Liver (tissue), 9 donors: ENCODE data around the gene THY1. TPM values are rescaled to one million over a fixed set of nuclear protein-coding genes. Genes with fewer than 3 reads are reported as not detected.

Experiments
- DNase-seq: peaks from one replicate; pipeline ENCODE4 v3.0.0-alpha.2; 2017; ENCODE audit warnings: low spot score
- H3K27ac ChIP-seq, 2 donors: one replicate each; pipeline ENCODE4 v1.7.0; 2013; ENCODE audit warnings: inconsistent platforms in 2 of 2, low read length in 2 of 2, control low read depth in 1 of 2, low read depth in 1 of 2, mild to moderate bottlenecking in 1 of 2
- H3K27me3 ChIP-seq, 4 donors: one replicate each; pipeline versions ENCODE4 v1.6.1 to v1.7.0; 2013; ENCODE audit warnings: low read length in 3 of 4, inconsistent platforms in 1 of 4, mild to moderate bottlenecking in 1 of 4, moderate library complexity in 1 of 4; ENCODE audit not compliant: control insufficient read depth in 4 of 4, insufficient read depth in 4 of 4
- H3K36me3 ChIP-seq, 4 donors: one replicate each; pipeline versions ENCODE4 v1.6.1 to v1.7.0; 2013; ENCODE audit warnings: low read length in 3 of 4, mild to moderate bottlenecking in 3 of 4, low read depth in 1 of 4, moderate library complexity in 1 of 4; ENCODE audit not compliant: control insufficient read depth in 4 of 4, insufficient read depth in 3 of 4
- H3K4me1 ChIP-seq, 4 donors: one replicate each; pipeline versions ENCODE4 v1.6.1 to v1.7.0; 2013; ENCODE audit warnings: low read length in 3 of 4, mild to moderate bottlenecking in 3 of 4, moderate library complexity in 1 of 4; ENCODE audit not compliant: control insufficient read depth in 4 of 4, insufficient read depth in 4 of 4
- H3K4me3 ChIP-seq, 3 donors: one replicate each; pipeline versions ENCODE4 v1.6.1 to v1.7.0; 2013; ENCODE audit warnings: low read length in 3 of 3, control low read depth in 1 of 3, low read depth in 1 of 3, mild to moderate bottlenecking in 1 of 3
- H3K9ac ChIP-seq, 2 donors: one replicate each; pipeline ENCODE4 v1.7.0; 2013; ENCODE audit warnings: low read length in 2 of 2, mild to moderate bottlenecking in 2 of 2, moderate library complexity in 2 of 2, control low read depth in 1 of 2, low read depth in 1 of 2
- H3K9me3 ChIP-seq, 4 donors: one replicate each; pipeline versions ENCODE4 v1.6.1 to v1.7.0; 2013; ENCODE audit warnings: low read length in 3 of 4; ENCODE audit not compliant: control insufficient read depth in 4 of 4
- EGR1 ChIP-seq, 2 donors: IDR thresholded peaks; 2 replicates each; pipeline ENCODE4 v1.6.1; 2016 to 2018; ENCODE audit warnings: antibody characterized with exemption in 2 of 2, low read depth in 2 of 2
- FOXA1 ChIP-seq: IDR thresholded peaks from 2 replicates; pipeline ENCODE4 v1.6.1; 2016; ENCODE audit warnings: antibody characterized with exemption
- FOXA2 ChIP-seq: IDR thresholded peaks from 2 replicates; pipeline ENCODE4 v1.6.1; 2016; ENCODE audit warnings: antibody characterized with exemption
- GABPA ChIP-seq, 2 donors: IDR thresholded peaks in 1 of 2; conservative IDR thresholded peaks in 1 of 2; 2 replicates each; pipeline ENCODE4 v1.6.1; 2016; ENCODE audit warnings: antibody characterized with exemption in 2 of 2, mild to moderate bottlenecking in 1 of 2, moderate library complexity in 1 of 2
- HNF4G ChIP-seq: IDR thresholded peaks from 2 replicates; pipeline ENCODE4 v1.6.1; 2016; ENCODE audit warnings: antibody characterized with exemption
- JUND ChIP-seq, 2 donors: IDR thresholded peaks; 2 replicates each; pipeline ENCODE4 v1.6.1; 2016; ENCODE audit warnings: antibody characterized with exemption in 2 of 2
- NR2F2 ChIP-seq: IDR thresholded peaks from 2 replicates; pipeline ENCODE4 v1.6.1; 2016; ENCODE audit warnings: antibody characterized with exemption
- RAD21 ChIP-seq, 2 donors: IDR thresholded peaks; 2 replicates each; pipeline ENCODE4 v1.6.1; 2016; ENCODE audit warnings: antibody characterized with exemption in 2 of 2, mild to moderate bottlenecking in 2 of 2
- RXRA ChIP-seq, 2 donors: IDR thresholded peaks; 2 replicates each; pipeline ENCODE4 v1.6.1; 2017 to 2018; ENCODE audit warnings: antibody characterized with exemption in 2 of 2, mild to moderate bottlenecking in 1 of 2
- SP1 ChIP-seq: IDR thresholded peaks from 2 replicates; pipeline ENCODE4 v1.6.1; 2018; ENCODE audit warnings: antibody characterized with exemption, mild to moderate bottlenecking
- TAF1 ChIP-seq: conservative IDR thresholded peaks from 2 replicates; pipeline ENCODE4 v1.6.1; 2016; ENCODE audit warnings: antibody characterized with exemption, mild to moderate bottlenecking
- YY1 ChIP-seq: IDR thresholded peaks from 2 replicates; pipeline ENCODE4 v1.6.1; 2016; ENCODE audit warnings: antibody characterized with exemption, mild to moderate bottlenecking
- WGBS: extraction: QIAGEN DNeasy Blood & Tissue Kit; methylation state at CpG from one replicate; pipeline ENCODE4 v1.1.7; 2013; 5-methylcytosine and 5-hydroxymethylcytosine counted together
- polyA plus RNA-seq, 2 donors: library from polyadenylated mRNA; stranded (reverse) in 1 of 2; unstranded in 1 of 2; fragments of 200-250 nt in 1 of 2; fragments of >200 nt in 1 of 2; fragmentation: Nextera tagmentation in 1 of 2; extraction: Ambion mirVana in 1 of 2; gene quantifications; one replicate each; pipeline versions ENCODE4 v1.2.1 to v1.2.3, GENCODE V29; 2013 to 2015
- total RNA-seq, 2 donors: library from RNA; depleted of rRNA; stranded (reverse); fragments of >200 nt; gene quantifications; one replicate each; pipeline ENCODE4 v1.2.3, GENCODE V29; 2014
- TF ChIP-seq, protein P1 (sequence below): fragments of 150-350 bp; IDR thresholded peaks from 2 replicates; pipeline ENCODE4 v1.5.1; 2017; ENCODE audit warnings: improper control_type of control experiment, low read depth, low read length; ENCODE audit not compliant: missing input control
- TF ChIP-seq, protein P2 (sequence below): IDR thresholded peaks from 2 replicates; pipeline ENCODE4 v1.6.1; 2016; ENCODE audit warnings: antibody characterized with exemption
- TF ChIP-seq, protein P3 (sequence below): IDR thresholded peaks from 2 replicates; pipeline ENCODE4 v1.6.1; 2016; ENCODE audit warnings: antibody characterized with exemption, mild to moderate bottlenecking
- TF ChIP-seq, protein P4 (sequence below): IDR thresholded peaks from 2 replicates; pipeline ENCODE4 v1.6.1; 2016; ENCODE audit warnings: antibody characterized with exemption
- TF ChIP-seq, protein P5 (sequence below): IDR thresholded peaks from 2 replicates; pipeline ENCODE4 v1.6.1; 2016; ENCODE audit warnings: antibody characterized with exemption
- donor health status: healthy.
- donor health status: healthy.
- donor health status: healthy.
- donor health status: healthy.
- donor health status: healthy.

THY1 gene
- total and polyA plus RNA-seq, 4 donors = 0.51 to 5.1 (median 1.1) TPM

DNA sequence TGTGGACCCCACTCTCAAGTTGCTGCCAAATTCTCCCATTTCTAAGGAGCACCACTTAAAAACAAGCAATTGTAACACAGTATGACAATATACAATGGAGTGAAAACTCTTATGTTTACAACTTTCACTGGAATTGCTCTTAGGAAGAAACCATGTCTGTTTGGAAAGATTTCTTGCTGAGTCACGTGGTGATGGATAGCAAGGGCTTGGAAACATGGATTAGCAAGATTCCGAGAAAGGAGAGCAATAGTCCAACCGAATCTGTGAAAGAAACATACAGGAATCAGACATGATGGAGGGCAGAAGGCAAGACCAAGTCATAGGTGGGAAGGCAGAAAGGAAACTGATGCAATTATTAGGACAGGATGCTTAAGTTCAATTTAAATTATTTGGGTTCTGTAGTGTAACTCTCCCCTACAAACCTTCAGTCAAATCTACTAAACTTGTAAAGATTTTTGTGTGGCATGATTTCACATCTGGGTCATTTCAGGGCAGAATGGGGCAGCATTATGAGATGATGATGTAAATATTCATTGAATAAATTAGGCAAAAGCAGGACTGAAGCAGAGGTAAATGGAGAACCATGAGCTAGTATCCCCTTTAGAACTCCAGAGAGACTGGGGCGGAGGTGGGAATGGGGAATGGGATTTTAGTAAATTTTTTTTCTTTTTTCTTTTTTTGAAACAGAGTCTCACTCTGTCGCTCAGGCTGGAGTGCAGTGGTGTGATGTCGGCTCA is 27.8 kb upstream of the THY1 start:
- 92% methylated on average over 6 of the region's 6 CpGs for WGBS
- Histone ChIP-seq H3K9ac (no peak overlapping the region), H3K9me3 (no peaks in the 10 kb centered on the region), H3K27me3 (no peaks in the 10 kb centered on the region), H3K4me3 (no peak overlapping the region), H3K4me1 (no peaks in the 10 kb centered on the region), H3K27ac (no peak overlapping the region), H3K36me3 (no peaks in the 10 kb centered on the region)
- no peak for DNase-seq
- TF ChIP-seq, protein P1, sequence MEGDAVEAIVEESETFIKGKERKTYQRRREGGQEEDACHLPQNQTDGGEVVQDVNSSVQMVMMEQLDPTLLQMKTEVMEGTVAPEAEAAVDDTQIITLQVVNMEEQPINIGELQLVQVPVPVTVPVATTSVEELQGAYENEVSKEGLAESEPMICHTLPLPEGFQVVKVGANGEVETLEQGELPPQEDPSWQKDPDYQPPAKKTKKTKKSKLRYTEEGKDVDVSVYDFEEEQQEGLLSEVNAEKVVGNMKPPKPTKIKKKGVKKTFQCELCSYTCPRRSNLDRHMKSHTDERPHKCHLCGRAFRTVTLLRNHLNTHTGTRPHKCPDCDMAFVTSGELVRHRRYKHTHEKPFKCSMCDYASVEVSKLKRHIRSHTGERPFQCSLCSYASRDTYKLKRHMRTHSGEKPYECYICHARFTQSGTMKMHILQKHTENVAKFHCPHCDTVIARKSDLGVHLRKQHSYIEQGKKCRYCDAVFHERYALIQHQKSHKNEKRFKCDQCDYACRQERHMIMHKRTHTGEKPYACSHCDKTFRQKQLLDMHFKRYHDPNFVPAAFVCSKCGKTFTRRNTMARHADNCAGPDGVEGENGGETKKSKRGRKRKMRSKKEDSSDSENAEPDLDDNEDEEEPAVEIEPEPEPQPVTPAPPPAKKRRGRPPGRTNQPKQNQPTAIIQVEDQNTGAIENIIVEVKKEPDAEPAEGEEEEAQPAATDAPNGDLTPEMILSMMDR = no peak
- TF ChIP-seq JUND (IDR thresholded peaks at IDR 0.05) = no peak
- TF ChIP-seq, protein P2, sequence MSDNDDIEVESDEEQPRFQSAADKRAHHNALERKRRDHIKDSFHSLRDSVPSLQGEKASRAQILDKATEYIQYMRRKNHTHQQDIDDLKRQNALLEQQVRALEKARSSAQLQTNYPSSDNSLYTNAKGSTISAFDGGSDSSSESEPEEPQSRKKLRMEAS = no peak
- TF ChIP-seq NR2F2 = no peak
- TF ChIP-seq FOXA2 = no peak
- TF ChIP-seq RAD21 (IDR thresholded peaks at IDR 0.05) = no peak
- TF ChIP-seq, protein P3, sequence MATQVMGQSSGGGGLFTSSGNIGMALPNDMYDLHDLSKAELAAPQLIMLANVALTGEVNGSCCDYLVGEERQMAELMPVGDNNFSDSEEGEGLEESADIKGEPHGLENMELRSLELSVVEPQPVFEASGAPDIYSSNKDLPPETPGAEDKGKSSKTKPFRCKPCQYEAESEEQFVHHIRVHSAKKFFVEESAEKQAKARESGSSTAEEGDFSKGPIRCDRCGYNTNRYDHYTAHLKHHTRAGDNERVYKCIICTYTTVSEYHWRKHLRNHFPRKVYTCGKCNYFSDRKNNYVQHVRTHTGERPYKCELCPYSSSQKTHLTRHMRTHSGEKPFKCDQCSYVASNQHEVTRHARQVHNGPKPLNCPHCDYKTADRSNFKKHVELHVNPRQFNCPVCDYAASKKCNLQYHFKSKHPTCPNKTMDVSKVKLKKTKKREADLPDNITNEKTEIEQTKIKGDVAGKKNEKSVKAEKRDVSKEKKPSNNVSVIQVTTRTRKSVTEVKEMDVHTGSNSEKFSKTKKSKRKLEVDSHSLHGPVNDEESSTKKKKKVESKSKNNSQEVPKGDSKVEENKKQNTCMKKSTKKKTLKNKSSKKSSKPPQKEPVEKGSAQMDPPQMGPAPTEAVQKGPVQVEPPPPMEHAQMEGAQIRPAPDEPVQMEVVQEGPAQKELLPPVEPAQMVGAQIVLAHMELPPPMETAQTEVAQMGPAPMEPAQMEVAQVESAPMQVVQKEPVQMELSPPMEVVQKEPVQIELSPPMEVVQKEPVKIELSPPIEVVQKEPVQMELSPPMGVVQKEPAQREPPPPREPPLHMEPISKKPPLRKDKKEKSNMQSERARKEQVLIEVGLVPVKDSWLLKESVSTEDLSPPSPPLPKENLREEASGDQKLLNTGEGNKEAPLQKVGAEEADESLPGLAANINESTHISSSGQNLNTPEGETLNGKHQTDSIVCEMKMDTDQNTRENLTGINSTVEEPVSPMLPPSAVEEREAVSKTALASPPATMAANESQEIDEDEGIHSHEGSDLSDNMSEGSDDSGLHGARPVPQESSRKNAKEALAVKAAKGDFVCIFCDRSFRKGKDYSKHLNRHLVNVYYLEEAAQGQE = no peak
- TF ChIP-seq HNF4G = no peak
- TF ChIP-seq SP1 = no peak
- TF ChIP-seq TAF1 = no peak

DNA sequence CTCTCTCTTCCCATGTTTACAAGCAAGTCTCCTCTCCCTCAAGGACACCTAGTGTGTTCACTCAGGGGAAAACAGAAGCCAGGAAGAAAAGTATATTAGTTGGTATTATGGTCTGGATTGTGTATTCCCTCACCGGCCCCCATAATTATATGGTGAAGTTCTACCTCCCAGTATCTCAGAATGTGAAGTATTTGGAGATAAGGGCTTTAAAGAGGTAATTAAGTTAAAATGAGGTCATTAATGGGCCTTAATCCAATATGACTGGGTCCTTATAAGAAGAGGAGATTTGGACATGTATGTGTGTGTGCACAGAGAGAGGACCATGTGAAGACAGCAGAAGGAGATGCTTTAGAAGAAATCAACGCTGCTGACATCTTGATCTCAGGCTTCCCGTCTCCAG is 26.5 kb upstream of the THY1 start:
- Histone ChIP-seq H3K27me3 (no peaks in the 10 kb centered on the region), H3K27ac (no peak overlapping the region), H3K36me3 (no peaks in the 10 kb centered on the region), H3K4me1 (no peaks in the 10 kb centered on the region), H3K9me3 (no peaks in the 10 kb centered on the region), H3K4me3 (no peak overlapping the region), H3K9ac (no peak overlapping the region)
- WGBS = 91% methylated on average over 3 of the region's 3 CpGs
- no peak for DNase-seq
- TF ChIP-seq SP1 (no peak), RAD21 (IDR thresholded peaks at IDR 0.05) (no peak), FOXA2 (no peak), TAF1 (no peak), FOXA1 (no peak), YY1 (no peak), RXRA (IDR thresholded peaks at IDR 0.05) (no peak), GABPA (IDR thresholded peaks at IDR 0.05 in 1 of 2, conservative IDR thresholded peaks at IDR 0.05 in 1 of 2) (no peak), EGR1 (IDR thresholded peaks at IDR 0.05; ENCODE audit: low read depth in 2 of 2) (no peak), HNF4G (no peak)
- TF ChIP-seq, protein P2 = no peak
- TF ChIP-seq, protein P1 = no peak
- TF ChIP-seq, protein P4, sequence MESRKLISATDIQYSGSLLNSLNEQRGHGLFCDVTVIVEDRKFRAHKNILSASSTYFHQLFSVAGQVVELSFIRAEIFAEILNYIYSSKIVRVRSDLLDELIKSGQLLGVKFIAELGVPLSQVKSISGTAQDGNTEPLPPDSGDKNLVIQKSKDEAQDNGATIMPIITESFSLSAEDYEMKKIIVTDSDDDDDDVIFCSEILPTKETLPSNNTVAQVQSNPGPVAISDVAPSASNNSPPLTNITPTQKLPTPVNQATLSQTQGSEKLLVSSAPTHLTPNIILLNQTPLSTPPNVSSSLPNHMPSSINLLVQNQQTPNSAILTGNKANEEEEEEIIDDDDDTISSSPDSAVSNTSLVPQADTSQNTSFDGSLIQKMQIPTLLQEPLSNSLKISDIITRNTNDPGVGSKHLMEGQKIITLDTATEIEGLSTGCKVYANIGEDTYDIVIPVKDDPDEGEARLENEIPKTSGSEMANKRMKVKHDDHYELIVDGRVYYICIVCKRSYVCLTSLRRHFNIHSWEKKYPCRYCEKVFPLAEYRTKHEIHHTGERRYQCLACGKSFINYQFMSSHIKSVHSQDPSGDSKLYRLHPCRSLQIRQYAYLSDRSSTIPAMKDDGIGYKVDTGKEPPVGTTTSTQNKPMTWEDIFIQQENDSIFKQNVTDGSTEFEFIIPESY = no peak
- TF ChIP-seq, protein P3 = no peak
- TF ChIP-seq, protein P5, sequence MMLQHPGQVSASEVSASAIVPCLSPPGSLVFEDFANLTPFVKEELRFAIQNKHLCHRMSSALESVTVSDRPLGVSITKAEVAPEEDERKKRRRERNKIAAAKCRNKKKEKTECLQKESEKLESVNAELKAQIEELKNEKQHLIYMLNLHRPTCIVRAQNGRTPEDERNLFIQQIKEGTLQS = no peak
